Kidney epithelial cell (primary cell): Measurements from ENCODE around the gene MACROH2A2. TPM values are rescaled to one million over a fixed set of nuclear protein-coding genes. Genes with fewer than 3 reads are reported as not detected.
A peak's percentile ranks its signal among the peaks of the same experiment; 100 is the strongest.

Experiments
- DNase-seq: peaks from one replicate; pipeline ENCODE4 v3.0.0-alpha.2; 2010; ENCODE audit warnings: low read depth
- H3K27me3 ChIP-seq: 2 replicates; pipeline ENCODE4 v1.6.0; 2011; ENCODE audit warnings: low read length; ENCODE audit not compliant: control insufficient read depth, insufficient read depth
- H3K36me3 ChIP-seq: 2 replicates; pipeline ENCODE4 v1.5.1; 2011; ENCODE audit warnings: low read length; ENCODE audit not compliant: control insufficient read depth, insufficient read depth
- H3K4me3 ChIP-seq: 2 replicates; pipeline ENCODE4 v1.5.1; 2011; ENCODE audit warnings: low read depth, mild to moderate bottlenecking, control low read depth, low read length
- CTCF ChIP-seq: IDR thresholded peaks from 2 replicates; pipeline ENCODE4 v1.5.1; 2011; ENCODE audit warnings: mild to moderate bottlenecking, moderate library complexity, low read length, control low read depth, inconsistent platforms; ENCODE audit not compliant: insufficient read depth, poor library complexity, severe bottlenecking
- total RNA-seq: library from RNA; depleted of rRNA; stranded (reverse); fragments of >200 nt; gene quantifications from 2 replicates; pipeline ENCODE4 v1.2.3, GENCODE V29; 2015

Gene MACROH2A2
- total RNA-seq, 1 donor from 2014 or later = 77.9 TPM

- no peak for TF ChIP-seq CTCF
- Histone ChIP-seq H3K36me3 (no peaks in the 10 kb centered on the region), H3K27me3 (no peaks in the 10 kb centered on the region), H3K4me3 (no peak overlapping the region)
- no peak for DNase-seq
These were observed 89.9 kb downstream of the MACROH2A2 start for GRCh38 chr10:70142555-70142954.

GRCh38 chr10:70144372-70145110 lies 91.9 kb downstream of the MACROH2A2 start:
- Histone ChIP-seq H3K4me3 (no peak overlapping the region), H3K27me3 (no peaks in the 10 kb centered on the region), H3K36me3 (no peaks in the 10 kb centered on the region)
- TF ChIP-seq CTCF = no peak
- DNase-seq = no peak

- H3K4me3 ChIP-seq = peak overlapping the region; percentile 63
- H3K36me3 ChIP-seq = no peaks in the 10 kb centered on the region
- no peaks in the 10 kb centered on the region for H3K27me3 ChIP-seq
- DNase-seq = no peak
- TF ChIP-seq CTCF = no peak
These were observed 92.6 kb downstream of the MACROH2A2 start for GRCh38 chr10:70145166-70145665.

- Histone ChIP-seq H3K36me3 (no peaks in the 10 kb centered on the region), H3K27me3 (no peaks in the 10 kb centered on the region), H3K4me3 (peak overlapping the region; percentile 63)
- DNase-seq = no peak
- no peak for TF ChIP-seq CTCF
These were observed 93.2 kb downstream of the MACROH2A2 start for GRCh38 chr10:70145666-70146488.

GRCh38 chr10:70146489-70147258 lies 94.0 kb downstream of the MACROH2A2 start, which contains the start of gene TYSND1:
TSS of gene TYSND1 (minus strand) at chr10:70146700. CDS start at chr10:70146586, 114 bp downstream.
- DNase-seq = peak; percentile 91
- Histone ChIP-seq H3K4me3 (peak within 1 kb of the TSS; percentile 63), H3K36me3 (no peaks in the 10 kb centered on the region), H3K27me3 (no peaks in the 10 kb centered on the region)
- TF ChIP-seq CTCF = peak; percentile 87
